Peyer's patch (tissue), 4 donors: ENCODE measurements around the gene SRPRB. TPM values are rescaled to one million over a fixed set of nuclear protein-coding genes. Genes with fewer than 3 reads are reported as not detected.
"Not testable (repeated sequence)": the region's sequence is repeated elsewhere in the genome, so short reads cannot be mapped to it uniquely, and the experiment has no call there.

Source experiments
- DNase-seq, 3 donors: peaks; one replicate each; pipeline ENCODE4 v3.0.0-alpha.2; 2017 to 2019
- H3K27ac ChIP-seq, 4 donors: fragments of 200-600 bp; sonication (generic); one replicate each; pipeline ENCODE4 v1.5.1; 2016 to 2019
- H3K27me3 ChIP-seq, 2 donors: fragments of 200-600 bp; sonication (generic); one replicate each; pipeline ENCODE4 v1.5.1; 2019
- H3K36me3 ChIP-seq, 3 donors: fragments of 200-600 bp; sonication (generic); one replicate each; pipeline ENCODE4 v1.5.1; 2016 to 2019
- H3K4me1 ChIP-seq, 4 donors: fragments of 200-600 bp; sonication (generic); one replicate each; pipeline ENCODE4 v1.5.1; 2016 to 2019
- H3K4me3 ChIP-seq, 4 donors: fragments of 200-600 bp; sonication (generic); 1 replicate in 3 of 4; 2 replicates in 1 of 4; pipeline ENCODE4 v1.5.1; 2016 to 2019; ENCODE audit warnings: mild to moderate bottlenecking in 1 of 4
- H3K9me3 ChIP-seq, 4 donors: fragments of 200-600 bp; sonication (generic); one replicate each; pipeline ENCODE4 v1.5.1; 2016 to 2019; ENCODE audit warnings: mild to moderate bottlenecking in 1 of 4
- CTCF ChIP-seq, 6 experiments: fragments of 450-650 bp in 4 of 6; fragments of 200-600 bp in 2 of 6; sonication (generic) in 1 of 6; IDR thresholded peaks; one replicate each; pipeline ENCODE4 v1.5.1; 2017 to 2019; ENCODE audit warnings: antibody characterized with exemption in 6 of 6, mild to moderate bottlenecking in 3 of 6, moderate library complexity in 1 of 6
- POLR2A ChIP-seq, 2 donors: fragments of 450-650 bp; IDR thresholded peaks; one replicate each; pipeline ENCODE4 v1.5.1; 2017; ENCODE audit warnings: antibody characterized with exemption in 2 of 2, mild to moderate bottlenecking in 2 of 2, moderate library complexity in 2 of 2
- total RNA-seq, 4 donors: library from RNA; depleted of rRNA; stranded (reverse); fragments of >200 nt; gene quantifications; one replicate each; pipeline ENCODE4 v1.1.0, GENCODE V29; 2016

The SRPRB gene
- total RNA-seq, 4 donors from 2014 or later, result 5.0 to 15.6 (median 10.1) TPM

- no peak overlapping the region for H3K4me3 ChIP-seq
Measured at GRCh38 chr3:133775309-133775708, 30.3 kb upstream of the SRPRB start.

GRCh38 chr3:133775835-133776234, 29.8 kb upstream of the SRPRB start:
- Histone ChIP-seq H3K36me3 (no peaks in the 10 kb centered on the region), H3K4me1 (no peaks in the 10 kb centered on the region), H3K9me3 (no peaks in the 10 kb centered on the region), H3K27ac (no peak overlapping the region), H3K27me3 (no peaks in the 10 kb centered on the region), H3K4me3 (no peak overlapping the region)
- DNase-seq, result no peak
- TF ChIP-seq POLR2A (IDR thresholded peaks at IDR 0.05) (no peak), CTCF (IDR thresholded peaks at IDR 0.05) (no peak)

More at GRCh38 chr3:133775309-133775708, 30.3 kb upstream of the SRPRB start:
- Histone ChIP-seq H3K36me3 (no peaks in the 10 kb centered on the region), H3K27ac (no peak overlapping the region), H3K9me3 (no peaks in the 10 kb centered on the region), H3K27me3 (no peaks in the 10 kb centered on the region), H3K4me1 (no peaks in the 10 kb centered on the region)
- no peak for DNase-seq
- TF ChIP-seq CTCF (IDR thresholded peaks at IDR 0.05), result no peak
- TF ChIP-seq POLR2A (IDR thresholded peaks at IDR 0.05), result no peak

GRCh38 chr3:133776794-133777438, 28.7 kb upstream of the SRPRB start:
- TF ChIP-seq CTCF (IDR thresholded peaks at IDR 0.05), result no peak
- TF ChIP-seq POLR2A (IDR thresholded peaks at IDR 0.05), result no peak
- no peak overlapping the region for H3K27ac ChIP-seq
- H3K36me3 ChIP-seq, result no peaks in the 10 kb centered on the region
- no peak for DNase-seq
- H3K9me3 ChIP-seq, result no peaks in the 10 kb centered on the region
- H3K27me3 ChIP-seq, result no peaks in the 10 kb centered on the region
- H3K4me1 ChIP-seq, result no peaks in the 10 kb centered on the region
- no peak overlapping the region for H3K4me3 ChIP-seq

DNA sequence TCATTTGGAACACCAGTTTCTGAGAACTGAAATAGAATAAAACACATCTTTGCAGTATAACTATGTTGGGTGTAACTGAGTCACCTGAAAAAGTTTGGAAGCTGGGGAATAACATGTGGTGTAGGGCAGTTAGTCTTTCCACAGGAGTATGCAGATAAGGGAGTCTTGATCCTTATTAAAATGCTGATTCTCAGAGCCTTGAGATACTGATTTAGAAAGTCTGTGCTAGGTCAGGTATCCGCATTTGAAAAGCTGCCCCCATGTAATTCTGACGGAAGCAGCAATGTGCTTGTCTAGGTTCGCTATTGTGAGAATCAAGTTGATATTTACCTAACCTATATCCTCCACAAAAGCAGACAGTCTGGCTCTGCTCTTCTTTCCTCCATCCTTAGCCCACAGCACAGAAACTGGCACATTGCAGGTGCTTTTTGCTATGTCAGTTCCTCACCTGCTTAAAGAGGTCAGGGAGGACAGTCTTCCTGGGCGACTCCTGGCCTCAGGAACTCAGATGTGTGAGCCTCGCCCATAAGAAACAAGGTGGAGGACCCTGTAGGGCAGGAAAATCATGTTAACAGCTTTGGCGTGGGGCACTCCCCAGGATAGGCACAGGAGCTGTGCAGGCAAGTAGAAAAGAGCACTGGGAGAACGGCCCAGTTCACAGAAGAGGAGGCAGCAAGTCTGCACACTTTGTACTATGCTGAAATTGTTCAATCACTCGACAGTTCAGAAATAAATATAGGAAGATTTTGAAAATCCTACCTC, 27.6 kb upstream of the SRPRB start:
- Histone ChIP-seq H3K9me3 (no peaks in the 10 kb centered on the region), H3K27ac (no peak overlapping the region), H3K27me3 (no peaks in the 10 kb centered on the region), H3K4me3 (no peak overlapping the region), H3K36me3 (no peaks in the 10 kb centered on the region), H3K4me1 (no peaks in the 10 kb centered on the region)
- no peak for DNase-seq
- TF ChIP-seq CTCF (IDR thresholded peaks at IDR 0.05), result no peak
- no peak for TF ChIP-seq POLR2A (IDR thresholded peaks at IDR 0.05)

DNA sequence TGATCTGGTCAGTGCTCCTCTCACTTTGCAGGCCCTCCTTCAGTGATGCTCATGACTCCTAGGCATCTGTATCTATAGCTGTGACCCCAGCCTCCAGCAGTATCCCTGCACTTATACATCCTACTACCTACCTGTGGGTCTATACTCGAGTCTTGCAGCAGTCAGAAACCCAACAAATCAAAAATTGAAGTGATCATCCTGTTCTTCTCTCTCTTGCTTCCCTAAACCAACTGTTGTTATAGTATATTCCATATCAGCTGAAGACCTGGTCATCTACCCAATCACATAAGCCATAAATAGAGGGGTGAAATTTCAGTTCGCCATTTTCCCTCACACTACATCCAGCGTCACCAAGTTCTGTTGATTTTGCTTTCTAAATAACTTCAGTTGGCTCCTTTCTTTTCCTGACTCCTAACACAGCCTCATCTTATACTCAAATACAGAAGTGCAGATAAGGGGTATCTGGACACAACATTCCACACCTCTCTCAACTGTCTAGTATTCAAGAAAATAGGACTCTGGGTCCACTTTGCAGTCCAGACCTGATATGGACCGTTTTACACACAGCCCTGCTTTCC, 25.9 kb upstream of the SRPRB start:
- no peaks in the 10 kb centered on the region for H3K27me3 ChIP-seq
- TF ChIP-seq CTCF (IDR thresholded peaks at IDR 0.05), result no peak
- TF ChIP-seq POLR2A (IDR thresholded peaks at IDR 0.05), result no peak
- H3K36me3 ChIP-seq, result no peaks in the 10 kb centered on the region
- no peaks in the 10 kb centered on the region for H3K9me3 ChIP-seq
- H3K27ac ChIP-seq, result no peak overlapping the region
- no peak overlapping the region for H3K4me3 ChIP-seq
- no peak for DNase-seq
- H3K4me1 ChIP-seq, result no peaks in the 10 kb centered on the region

GRCh38 chr3:133780756-133781155, 24.9 kb upstream of the SRPRB start:
- not testable (repeated sequence) for H3K36me3 ChIP-seq, H3K4me1 ChIP-seq, H3K27me3 ChIP-seq, H3K9me3 ChIP-seq, H3K27ac ChIP-seq, H3K4me3 ChIP-seq, DNase-seq
